Measurements from ENCODE around the gene IVL. TPM values are rescaled to one million over a fixed set of nuclear protein-coding genes. Genes with fewer than 3 reads are reported as not detected.

IVL gene
- total RNA-seq, 1 donor from 2014 or later, result not detected

- intact Hi-C loops (cut with DNase I), result no loop called here
- TF ChIP-seq CTCF (IDR thresholded peaks at IDR 0.05), result no peak
- Histone ChIP-seq H3K36me3 (no peaks in the 10 kb centered on the region), H3K4me1 (no peaks in the 10 kb centered on the region), H3K4me3 (no peak overlapping the region), H3K27ac (no peak overlapping the region), H3K27me3 (peaks cover 1% of the 10 kb centered on the region), H3K9me3 (no peaks in the 10 kb centered on the region)
- DNase-seq (ENCODE audit: low spot score in 2 of 2), result no peak
These were observed 3.5 kb upstream of the IVL start for GRCh38 chr1:152904688-152905440.

- Histone ChIP-seq H3K27me3 (peaks cover 3% of the 10 kb centered on the region), H3K4me1 (no peaks in the 10 kb centered on the region), H3K9me3 (no peaks in the 10 kb centered on the region), H3K4me3 (no peak overlapping the region), H3K36me3 (no peaks in the 10 kb centered on the region), H3K27ac (no peak overlapping the region)
- no peak for TF ChIP-seq CTCF (IDR thresholded peaks at IDR 0.05)
- intact Hi-C loops (cut with DNase I), result no loop called here
- no peak for DNase-seq (ENCODE audit: low spot score in 2 of 2)
These were observed 2.3 kb upstream of the IVL start for GRCh38 chr1:152906023-152906565.

- Histone ChIP-seq H3K36me3 (no peaks in the 10 kb centered on the region), H3K9me3 (no peaks in the 10 kb centered on the region), H3K4me3 (no peak overlapping the region), H3K27ac (no peak overlapping the region), H3K27me3 (peaks cover 3% of the 10 kb centered on the region), H3K4me1 (no peaks in the 10 kb centered on the region)
- TF ChIP-seq CTCF (IDR thresholded peaks at IDR 0.05), result no peak
- intact Hi-C loops (cut with DNase I), result no loop called here
- no peak for DNase-seq (ENCODE audit: low spot score in 2 of 2)
These were observed 860 bp downstream of the IVL start for GRCh38 chr1:152909206-152909605.

- no peak overlapping the region for H3K4me3 ChIP-seq
- peaks cover 3% of the 10 kb centered on the region for H3K27me3 ChIP-seq
- no peak for TF ChIP-seq CTCF (IDR thresholded peaks at IDR 0.05)
- no peak overlapping the region for H3K27ac ChIP-seq
- no peaks in the 10 kb centered on the region for H3K36me3 ChIP-seq
- no peak for DNase-seq (ENCODE audit: low spot score in 2 of 2)
- intact Hi-C loops (cut with DNase I), result no loop called here
- no peaks in the 10 kb centered on the region for H3K9me3 ChIP-seq
- no peaks in the 10 kb centered on the region for H3K4me1 ChIP-seq
These were observed 4.1 kb downstream of the IVL start for GRCh38 chr1:152912471-152912870.

GRCh38 chr1:152912900-152913299 lies 4.6 kb downstream of the IVL start:
- no peak for DNase-seq (ENCODE audit: low spot score in 2 of 2)
- H3K4me1 ChIP-seq, result no peaks in the 10 kb centered on the region
- H3K36me3 ChIP-seq, result no peaks in the 10 kb centered on the region
- TF ChIP-seq CTCF (IDR thresholded peaks at IDR 0.05), result no peak
- intact Hi-C loops (cut with DNase I), result no loop called here
- no peak overlapping the region for H3K27ac ChIP-seq
- H3K27me3 ChIP-seq, result peaks cover 3% of the 10 kb centered on the region
- no peak overlapping the region for H3K4me3 ChIP-seq
- no peaks in the 10 kb centered on the region for H3K9me3 ChIP-seq
